Loucy (cell line): ENCODE data around the gene MCOLN2.

Experiments used
- CTCF ChIP-seq: fragments of 200-600 bp; sonication (generic); conservative IDR thresholded peaks from 2 replicates; pipeline ENCODE4 v1.5.1; 2014; ENCODE audit warnings: mild to moderate bottlenecking, antibody characterized with exemption, low read length
- EZH2phosphoT487 ChIP-seq: fragments of 200-600 bp; IDR thresholded peaks from 2 replicates; pipeline ENCODE4 v1.6.1; 2018; ENCODE audit warnings: antibody characterized with exemption, mild to moderate bottlenecking, moderate library complexity, borderline replicate concordance

- TF ChIP-seq CTCF (no peak), EZH2phosphoT487 (no peak)
Observed at GRCh38 chr1:84928979-84929378, 67.9 kb downstream of the MCOLN2 start.
